Activated CD4-positive, CD25-positive, alpha-beta regulatory T cell (primary cell): Measurements from ENCODE around the gene MT1A.

ENCODE experiments used
- DNase-seq, 4 experiments: peaks; one replicate each; lab custom pipeline; 2025; lab: John Stamatoyannopoulos, UW

Gene MT1A

DNA sequence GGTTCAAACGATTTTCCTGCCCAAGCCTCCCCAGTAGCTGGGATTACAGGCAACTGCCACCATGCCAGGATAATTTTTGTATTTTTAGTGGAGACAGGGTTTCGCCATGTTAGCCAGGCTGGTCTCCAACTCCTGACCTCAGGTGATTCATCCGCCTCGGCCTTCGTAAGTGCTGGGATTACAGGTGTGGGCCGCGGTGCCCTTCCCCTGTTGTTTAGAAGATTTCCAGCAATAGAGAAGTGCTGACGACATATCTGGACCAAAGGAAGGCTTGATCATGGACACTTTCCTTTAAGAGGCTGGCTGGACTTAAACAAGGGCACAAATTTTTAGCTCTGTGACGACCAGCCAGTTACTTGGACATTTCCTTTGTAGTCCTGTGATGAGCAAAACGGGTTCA lies 7.3 kb upstream of the MT1A start:
- no peak for DNase-seq

DNA sequence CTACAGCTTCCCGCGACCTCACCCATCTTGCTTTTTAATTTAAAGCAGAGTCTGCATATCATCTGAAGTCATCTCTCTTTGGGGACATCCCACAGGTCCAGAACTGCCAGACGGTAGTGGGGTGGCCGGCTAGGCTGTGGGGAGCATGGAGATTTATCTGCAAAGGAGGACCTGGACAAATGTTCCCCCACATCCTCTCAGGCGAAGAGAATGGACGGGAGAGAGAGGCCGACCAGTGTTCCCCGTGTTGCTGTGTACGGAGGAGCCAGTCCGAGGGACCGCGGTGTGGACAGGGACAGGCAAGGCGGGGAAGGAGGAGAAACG lies 6.7 kb upstream of the MT1A start:
- DNase-seq = no peak

DNA sequence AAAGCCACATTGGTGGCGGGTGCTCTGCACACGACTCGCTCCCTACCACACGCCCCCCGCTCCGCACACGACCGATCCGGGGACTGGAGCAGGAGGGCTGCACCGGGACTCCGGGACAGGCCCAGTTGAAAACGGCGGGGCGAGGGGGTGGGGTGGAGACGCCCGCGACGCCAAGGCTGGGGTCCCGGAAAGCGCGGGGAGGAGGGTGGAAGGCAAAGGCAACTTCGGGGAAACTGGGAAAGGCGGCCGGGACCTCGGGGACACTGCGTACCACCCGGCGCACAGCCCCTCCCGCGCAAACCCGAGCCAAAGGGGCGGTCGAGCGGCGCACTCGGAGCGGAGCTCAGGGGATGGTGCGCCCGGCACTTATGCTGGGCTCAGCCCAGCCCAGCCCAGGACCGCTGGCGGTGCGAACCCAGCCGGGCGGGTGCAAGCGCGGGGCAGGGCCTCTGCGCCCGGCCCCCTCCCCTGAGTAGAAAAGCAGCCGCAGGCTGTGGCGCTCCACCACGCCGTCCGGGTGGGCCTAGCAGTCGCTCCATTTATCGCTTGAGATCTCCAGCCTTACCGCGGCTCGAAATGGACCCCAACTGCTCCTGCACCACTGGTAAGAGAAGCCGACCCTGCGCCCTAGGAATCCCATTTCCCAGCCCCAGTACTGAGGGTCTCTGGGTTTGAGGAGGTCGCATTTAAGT lies 6.2 kb upstream of the MT1A start, which contains the start of gene MT1M:
TSS of gene MT1M (plus strand) at position 504 of the 692 bp plus-strand sequence. CDS start at position 577, 73 bp downstream.
- DNase-seq = no peak

DNA sequence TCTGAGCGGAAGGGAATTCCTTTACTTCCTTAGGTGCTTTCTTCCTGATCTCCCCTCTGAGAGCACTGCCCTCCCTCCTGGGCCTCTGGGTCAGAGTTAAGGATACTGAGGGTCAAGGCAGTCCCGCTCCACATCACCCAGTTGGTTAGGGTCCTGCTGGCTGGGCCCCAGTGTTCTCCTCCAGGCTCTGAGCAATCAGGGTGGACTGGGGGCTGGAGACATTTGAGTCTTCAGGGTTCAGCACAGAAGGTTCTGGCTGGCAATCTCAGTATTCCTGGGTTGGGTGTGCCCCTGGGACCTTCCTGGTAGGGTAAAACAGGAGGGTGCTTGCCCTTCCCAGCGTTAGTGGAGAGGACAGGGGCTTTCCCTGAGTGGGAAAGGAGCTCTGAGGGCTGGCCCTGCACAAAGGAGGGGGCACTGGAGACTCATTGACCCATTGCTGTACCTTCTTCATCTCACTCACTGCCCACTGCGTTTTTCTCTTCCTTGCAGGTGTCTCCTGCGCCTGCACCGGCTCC lies 5.6 kb upstream of the MT1A start:
- no peak for DNase-seq

DNA sequence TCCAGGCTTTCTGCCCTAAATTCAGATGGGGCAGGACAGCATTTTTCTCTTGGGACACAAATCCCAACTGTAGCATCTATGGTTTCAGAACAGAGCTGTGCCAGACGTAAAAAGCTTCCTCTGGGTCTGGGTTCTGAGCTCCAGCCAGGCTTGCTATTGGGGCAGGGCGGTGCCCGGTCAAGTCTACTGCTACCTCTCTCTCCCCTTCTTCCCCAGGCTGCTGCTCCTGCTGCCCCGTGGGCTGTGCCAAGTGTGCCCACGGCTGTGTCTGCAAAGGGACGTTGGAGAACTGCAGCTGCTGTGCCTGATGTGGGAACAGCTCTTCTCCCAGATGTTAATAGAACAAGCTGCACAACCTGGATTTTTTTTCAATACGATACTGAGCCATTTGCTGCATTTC lies 4.9 kb upstream of the MT1A start:
- DNase-seq = no peak

DNA sequence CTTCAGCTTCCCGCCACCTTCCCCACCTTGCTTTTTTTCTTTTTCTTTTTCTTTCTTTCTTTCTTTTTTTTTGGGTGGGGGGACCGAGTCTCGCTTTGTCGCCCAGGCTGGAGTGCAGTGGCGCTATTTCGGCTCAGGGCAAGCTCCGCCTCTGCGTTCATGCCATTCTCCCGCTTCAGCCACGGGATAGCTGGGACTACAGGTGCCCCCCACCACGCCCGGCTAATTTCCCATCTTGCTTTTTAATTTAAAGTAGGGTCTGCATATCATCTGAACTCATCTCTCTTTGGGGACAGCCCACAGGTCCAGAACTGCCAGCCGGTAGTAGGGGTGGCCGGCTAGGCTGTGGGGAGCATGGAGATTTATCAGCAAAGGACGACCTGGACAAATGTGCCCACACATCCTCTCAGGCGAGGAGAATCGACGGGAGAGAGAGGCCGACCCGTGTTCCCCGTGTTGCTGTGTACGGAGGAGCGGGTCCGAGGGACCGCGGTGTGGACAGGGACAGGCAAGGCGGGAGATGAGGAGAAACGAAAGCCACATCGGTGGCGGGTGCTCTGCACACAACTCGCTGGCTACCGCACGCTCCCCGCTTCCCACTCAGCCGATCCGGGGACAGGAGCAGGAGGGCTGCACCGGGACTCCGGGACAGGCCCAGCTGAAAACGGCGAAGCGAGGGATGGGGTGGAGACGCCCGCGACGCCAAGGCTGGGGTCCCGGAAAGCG lies 3.6 kb upstream of the MT1A start:
- no peak for DNase-seq

DNA sequence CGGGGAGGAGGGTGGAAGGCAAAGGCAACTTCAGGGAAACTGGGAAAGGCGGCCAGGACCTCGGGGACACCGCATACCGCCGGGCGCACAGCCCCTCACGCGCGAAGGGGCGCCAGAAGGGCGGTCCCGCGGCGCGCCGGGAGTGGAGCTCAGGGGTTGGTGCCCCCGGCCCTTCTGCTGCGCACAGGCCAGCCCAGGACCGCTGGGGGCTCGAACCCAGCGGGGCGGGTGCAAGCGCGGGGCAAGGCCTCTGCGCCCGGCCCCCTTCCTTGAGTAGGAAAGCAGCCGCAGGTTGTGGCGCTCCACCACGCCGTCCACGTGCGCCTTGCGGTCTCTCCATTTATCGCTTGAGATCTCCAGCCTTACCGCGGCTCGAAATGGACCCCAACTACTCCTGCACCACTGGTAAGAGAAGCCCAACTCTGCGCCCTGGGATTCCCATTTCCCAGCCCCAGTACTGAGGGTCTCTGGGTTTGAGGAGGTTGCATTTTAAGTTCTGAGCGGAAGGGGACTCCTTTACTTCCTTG lies 3.0 kb upstream of the MT1A start:
- no peak for DNase-seq

DNA sequence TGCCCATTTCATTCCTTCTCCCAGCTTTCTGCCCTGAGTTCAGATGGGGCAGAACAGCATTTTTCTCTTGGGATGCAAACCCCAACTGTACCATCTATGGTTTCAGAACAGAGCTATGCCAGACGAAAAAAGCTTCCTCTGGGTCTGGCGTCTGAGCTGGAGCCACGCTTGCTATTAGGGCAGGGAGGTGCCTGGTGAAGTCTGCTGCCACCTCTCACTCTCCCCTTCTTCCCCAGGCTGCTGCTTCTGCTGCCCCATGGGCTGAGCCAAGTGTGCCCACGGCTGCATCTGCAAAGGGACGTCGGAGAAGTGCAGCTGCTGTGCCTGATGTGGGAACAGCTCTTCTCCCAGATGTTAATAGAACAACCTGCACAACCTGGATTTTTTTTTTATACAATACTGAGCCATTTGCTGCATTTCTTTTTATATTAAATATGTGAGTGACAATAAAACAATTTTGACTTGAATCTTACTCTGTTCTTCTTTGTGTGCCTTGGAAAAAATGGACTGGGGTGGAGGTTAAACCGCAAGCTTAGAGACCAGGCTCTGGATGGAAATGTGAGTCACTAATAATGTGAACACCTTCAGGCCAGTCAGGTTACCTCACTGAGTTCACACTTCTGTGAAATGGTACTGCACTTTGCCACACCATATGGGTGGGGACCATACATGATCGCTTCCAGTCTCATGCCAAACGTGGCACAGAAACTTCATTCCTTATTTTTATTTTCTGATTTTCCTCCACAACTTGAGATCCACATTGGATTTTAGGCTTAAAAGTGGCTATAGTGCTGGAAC lies 1.7 kb upstream of the MT1A start:
- no peak for DNase-seq

DNA sequence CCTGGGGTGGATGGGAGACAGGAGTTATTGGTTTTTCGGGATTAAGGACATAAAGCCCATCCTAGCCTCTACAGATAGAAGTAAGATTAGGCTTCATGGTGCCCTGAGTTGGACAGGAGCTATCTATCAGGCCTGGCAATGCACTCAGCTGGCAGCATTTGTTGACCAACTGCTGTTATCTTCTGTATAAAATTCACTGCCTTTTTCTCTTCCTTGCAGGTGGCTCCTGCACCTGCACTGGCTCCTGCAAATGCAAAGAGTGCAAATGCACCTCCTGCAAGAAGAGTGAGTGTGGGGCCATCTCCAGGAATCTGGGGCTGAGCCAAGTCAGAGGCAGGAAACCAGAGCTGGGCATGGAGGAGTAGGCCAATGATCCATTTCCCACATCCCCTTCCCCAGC lies 579 bp downstream of the MT1A start:
- no peak for DNase-seq

DNA sequence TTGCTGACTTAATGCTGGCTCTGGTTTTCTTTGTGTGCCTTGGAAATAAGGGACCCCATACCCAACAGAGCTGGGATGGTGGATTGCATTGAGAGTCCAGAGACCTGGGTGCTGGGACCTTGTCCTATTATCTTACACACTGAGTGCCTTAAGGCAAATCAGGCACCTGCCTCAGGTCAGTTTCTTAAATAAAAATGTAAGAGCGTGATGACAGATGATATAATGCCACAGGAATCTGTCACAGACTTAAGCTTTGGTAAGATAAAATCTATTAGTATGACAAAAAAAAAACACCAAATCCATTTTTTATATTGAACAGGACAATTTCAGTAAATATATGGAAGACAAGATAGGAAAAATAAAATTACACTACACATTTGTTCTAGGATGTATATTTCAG lies 1.6 kb downstream of the MT1A start:
- DNase-seq = no peak

DNA sequence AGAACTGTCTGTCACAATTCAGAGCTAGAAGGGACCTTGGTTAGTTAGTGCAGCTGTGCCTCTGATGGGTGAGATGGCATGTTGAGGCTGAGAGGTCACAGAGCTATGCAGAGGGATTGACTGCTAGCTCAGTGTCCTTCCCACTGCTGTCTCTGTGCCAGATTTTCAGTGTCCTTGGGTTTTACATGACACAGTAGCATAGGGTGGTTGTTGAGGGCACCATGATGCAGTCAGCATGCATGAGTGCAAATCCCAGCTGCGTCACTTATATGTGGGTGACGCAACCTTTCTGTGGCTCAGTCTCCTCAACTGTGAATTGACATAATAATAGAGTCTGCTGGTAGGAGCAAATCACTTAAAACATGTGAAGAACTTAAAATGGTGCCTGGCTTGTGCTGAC lies 2.7 kb downstream of the MT1A start:
- no peak for DNase-seq

DNA sequence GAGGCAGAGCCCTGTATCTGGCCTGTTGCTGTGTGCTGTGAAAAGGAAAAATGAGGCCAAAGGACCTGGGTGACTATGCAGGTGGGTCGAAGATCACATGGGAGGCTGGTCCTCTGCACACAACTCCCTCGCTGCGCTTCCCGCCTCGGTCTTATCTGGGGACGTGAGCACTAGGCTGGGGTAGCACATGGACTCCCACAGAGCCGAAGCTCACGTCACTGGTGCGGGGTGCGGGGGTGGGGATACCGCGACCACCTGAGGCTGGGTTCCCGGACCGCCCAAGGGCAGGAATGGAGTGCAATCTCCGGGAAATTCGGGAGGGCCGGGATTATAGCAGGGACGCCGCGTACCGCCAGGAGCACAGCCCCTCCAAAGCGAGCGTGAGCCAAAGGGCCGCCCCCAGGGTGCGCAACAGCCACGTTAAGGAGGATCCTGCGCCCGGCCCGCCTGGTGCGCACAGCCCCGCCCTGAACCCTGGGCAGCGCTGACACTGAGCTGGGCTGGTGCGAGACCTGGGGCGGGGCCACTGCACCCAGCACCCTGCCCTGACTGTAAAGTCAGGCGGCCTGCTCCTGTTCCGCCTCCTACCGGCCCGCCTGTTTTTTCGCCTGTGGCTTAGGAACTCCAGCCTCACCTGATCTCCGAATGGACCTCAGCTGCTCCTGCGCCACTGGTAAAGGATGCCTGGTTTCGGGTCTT lies 4.8 kb downstream of the MT1A start:
- peak; percentile 38 to 56 (median 45) for DNase-seq

DNA sequence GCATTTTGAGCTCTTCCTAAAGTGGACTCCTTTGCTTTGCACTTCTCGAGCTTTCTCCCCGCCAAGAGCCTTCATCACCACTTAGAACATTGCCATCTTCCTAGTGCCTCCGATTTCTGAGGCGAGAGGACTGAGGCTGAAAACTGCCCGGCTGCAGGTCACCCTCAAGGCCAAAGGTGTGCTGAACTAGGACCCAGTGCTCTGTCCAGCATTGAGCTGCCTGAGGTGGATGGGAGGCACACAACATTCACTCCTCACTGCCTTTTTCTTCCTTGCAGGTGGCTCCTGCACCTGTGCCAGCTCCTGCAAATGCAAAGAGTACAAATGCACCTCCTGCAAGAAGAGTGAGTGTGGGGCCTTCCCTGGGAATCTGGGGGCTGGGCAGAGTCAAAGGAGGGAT lies 5.4 kb downstream of the MT1A start:
- no peak for DNase-seq

DNA sequence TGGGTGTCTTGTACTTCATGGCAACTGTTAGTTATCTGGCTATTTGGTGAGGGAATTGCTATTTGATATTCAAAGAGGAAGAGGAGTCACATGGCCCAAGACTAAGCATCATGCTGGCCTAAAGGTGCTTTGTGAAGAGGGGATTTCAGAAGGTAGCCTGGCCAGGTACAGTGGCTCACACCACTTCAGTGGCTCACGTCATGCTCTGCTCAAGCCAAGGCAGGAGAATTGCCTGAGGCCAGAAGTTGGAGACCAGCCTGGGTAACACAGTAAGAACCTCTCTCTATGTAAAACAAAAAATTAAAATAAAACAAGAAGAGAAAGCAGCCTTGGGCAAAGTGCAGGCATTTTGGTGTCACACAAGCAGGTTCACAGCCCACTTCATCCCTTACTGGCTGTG lies 6.8 kb downstream of the MT1A start:
- DNase-seq = no peak

DNA sequence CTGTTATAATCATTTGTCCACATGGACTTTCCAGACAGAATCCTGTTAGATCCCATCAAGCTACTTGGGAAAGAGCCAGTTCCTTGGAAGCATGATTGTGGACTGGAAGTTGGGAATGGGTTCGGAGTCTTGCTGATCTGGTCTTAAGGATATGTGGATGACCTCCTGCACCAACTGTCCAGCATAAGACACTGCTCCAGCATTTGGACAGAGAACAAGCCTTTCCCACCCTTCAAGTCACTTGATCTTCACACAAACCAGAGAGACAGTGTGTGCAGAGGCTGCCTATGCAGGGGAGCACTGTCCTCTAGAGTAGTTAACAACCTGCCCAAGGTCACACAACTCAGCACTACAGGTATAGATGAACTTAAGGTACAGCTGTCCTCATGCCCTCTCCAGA lies 7.4 kb downstream of the MT1A start:
- DNase-seq = no peak

DNA sequence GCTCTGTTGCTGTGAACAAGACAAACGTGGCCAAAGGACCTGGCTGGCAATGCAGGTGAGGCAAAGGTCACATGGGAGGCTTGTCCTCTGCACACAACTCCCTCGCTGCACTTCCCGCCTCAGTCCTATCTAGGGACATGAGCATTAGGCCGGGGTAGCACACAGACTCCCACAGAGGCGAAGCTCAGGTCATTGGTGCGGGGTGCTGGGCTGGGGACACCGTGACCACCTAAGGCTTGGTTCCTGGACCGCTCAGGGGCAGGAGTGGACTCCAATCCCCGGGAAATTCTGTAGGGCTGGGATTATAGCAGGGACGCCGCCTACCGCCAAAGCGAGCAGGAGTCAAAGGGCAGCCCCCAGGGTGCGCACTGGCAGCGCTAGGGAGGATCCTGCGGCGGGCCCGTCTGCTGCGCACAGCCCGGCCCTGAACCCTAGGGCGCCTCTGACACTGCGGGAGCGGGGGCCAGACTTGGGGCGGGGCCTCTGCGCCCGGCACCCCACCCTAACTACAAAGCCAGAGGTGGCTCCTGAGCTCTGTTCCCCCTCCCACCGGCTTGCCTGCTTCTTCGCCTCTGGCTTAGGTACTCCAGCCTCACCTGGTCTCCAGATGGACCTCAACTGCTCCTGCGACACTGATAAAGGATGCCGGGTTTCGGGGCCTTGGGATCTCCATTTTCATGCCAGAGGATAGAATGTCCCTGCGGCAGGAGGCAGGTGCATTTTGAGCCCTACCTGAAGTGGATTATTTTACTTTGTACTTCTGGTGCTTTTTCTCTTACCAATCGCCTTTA lies 9.4 kb downstream of the MT1A start:
- no peak for DNase-seq

DNA sequence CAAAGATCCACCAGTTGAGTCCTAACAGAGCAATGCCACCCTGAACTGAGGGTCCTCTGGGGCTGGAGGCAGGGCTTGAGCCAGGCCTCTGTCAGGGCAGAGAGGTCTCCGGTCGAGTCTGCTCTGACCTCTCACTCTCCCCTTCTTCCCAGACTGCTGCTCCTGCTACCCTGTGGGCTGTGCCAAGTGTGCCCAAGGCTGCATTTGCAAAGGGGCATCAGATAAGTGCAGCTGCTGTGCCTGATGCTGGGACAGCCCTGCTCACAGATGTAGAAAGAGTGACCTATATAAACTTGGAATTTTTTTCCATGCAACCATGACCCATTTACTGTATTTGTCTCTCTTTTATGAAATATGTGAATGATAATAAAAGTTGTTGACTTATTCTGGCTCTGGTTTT lies 10.8 kb downstream of the MT1A start:
- no peak for DNase-seq

DNA sequence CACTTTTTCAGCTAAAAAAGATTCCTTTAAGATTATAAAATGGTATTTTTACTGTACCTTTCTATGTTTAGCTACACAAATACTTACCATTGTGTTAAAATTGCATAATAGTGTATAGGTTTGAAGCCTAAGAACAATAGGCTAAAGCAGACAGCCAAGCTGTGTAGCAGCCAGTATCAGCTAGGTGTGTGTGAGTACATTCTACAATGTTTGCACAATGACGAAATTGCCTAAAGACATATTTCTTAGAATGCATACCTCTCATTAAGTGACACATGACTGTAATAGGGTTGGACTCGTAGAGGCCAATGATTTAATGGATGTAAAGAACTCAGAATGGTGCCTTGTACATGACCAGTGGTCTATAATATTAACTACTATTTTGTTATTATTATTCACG lies 11.4 kb downstream of the MT1A start:
- no peak for DNase-seq

DNA sequence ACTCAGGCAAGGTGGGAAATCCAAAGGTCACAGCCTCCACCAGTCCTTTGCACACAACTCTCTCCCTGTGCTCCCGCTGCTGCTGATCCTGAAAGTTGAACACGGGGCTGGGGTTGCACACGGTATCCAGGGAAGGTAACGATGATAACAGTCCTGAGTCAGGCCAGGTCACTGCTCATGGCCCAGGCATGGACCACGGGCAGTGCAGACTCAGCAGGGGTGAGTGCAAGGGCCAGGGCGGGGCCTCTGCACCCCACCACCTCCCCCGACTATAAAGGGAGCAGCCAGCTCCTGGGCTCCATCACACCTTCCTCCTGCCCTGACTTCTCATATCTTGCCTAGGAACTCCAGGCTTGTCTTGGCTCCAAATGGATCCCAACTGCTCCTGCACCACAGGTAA lies 13.1 kb downstream of the MT1A start, which contains the start of gene MT1B:
TSS of gene MT1B (plus strand) at position 301 of the 400 bp plus-strand sequence. CDS start at position 369, 68 bp downstream.
- DNase-seq = no peak

DNA sequence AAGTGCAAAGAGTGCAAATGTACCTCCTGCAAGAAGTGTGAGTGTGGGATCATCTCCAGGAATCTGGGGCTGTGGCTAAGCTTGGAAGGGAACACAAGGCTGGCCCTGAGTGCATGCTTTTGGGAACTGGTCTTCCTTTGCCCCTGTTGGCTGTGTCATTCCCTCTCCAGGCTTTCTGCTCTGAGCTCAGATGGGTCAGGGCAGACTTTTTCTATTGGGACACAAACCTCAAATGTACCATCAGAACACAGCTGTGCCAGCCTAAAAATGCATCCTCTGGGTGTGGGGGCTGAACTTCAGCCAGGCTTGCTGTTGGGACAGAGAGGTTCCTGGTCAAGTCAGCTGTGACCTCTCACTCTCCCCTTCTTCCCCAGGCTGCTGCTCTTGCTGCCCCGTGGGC lies 14.1 kb downstream of the MT1A start:
- DNase-seq = no peak

DNA sequence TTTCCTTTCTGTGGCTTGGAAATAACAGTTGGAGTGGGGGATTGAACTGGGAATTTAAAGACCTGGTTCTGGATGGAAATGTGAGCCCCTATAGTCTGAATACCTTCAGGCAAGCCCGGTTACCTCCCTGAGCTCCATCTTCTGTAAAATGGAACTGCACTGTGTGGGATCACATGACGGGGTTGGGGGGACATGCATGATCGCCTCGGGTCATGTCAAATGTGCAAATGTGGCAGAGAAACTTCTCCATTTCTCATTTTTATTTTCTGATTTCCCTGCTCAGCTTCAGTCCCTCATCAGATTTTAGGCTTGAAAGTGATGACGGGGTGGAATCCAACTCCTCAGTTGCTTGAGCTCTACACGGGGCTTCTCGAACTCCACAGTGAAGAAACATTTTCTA lies 14.8 kb downstream of the MT1A start:
- no peak for DNase-seq
